Liver (tissue), 9 donors: ENCODE measurements around the gene MAP3K20. TPM values are rescaled to one million over a fixed set of nuclear protein-coding genes. Genes with fewer than 3 reads are reported as not detected.
"Not testable (repeated sequence)": the region's sequence is repeated elsewhere in the genome, so short reads cannot be mapped to it uniquely, and the experiment has no call there.

ENCODE experiments used
- DNase-seq: peaks from one replicate; pipeline ENCODE4 v3.0.0-alpha.2; 2017; ENCODE audit warnings: low spot score
- H3K27ac ChIP-seq, 2 donors: one replicate each; pipeline ENCODE4 v1.7.0; 2013; ENCODE audit warnings: inconsistent platforms in 2 of 2, low read length in 2 of 2, control low read depth in 1 of 2, low read depth in 1 of 2, mild to moderate bottlenecking in 1 of 2
- H3K27me3 ChIP-seq, 4 donors: one replicate each; pipeline versions ENCODE4 v1.6.1 to v1.7.0; 2013; ENCODE audit warnings: low read length in 3 of 4, inconsistent platforms in 1 of 4, mild to moderate bottlenecking in 1 of 4, moderate library complexity in 1 of 4; ENCODE audit not compliant: control insufficient read depth in 4 of 4, insufficient read depth in 4 of 4
- H3K36me3 ChIP-seq, 4 donors: one replicate each; pipeline versions ENCODE4 v1.6.1 to v1.7.0; 2013; ENCODE audit warnings: low read length in 3 of 4, mild to moderate bottlenecking in 3 of 4, low read depth in 1 of 4, moderate library complexity in 1 of 4; ENCODE audit not compliant: control insufficient read depth in 4 of 4, insufficient read depth in 3 of 4
- H3K4me1 ChIP-seq, 4 donors: one replicate each; pipeline versions ENCODE4 v1.6.1 to v1.7.0; 2013; ENCODE audit warnings: low read length in 3 of 4, mild to moderate bottlenecking in 3 of 4, moderate library complexity in 1 of 4; ENCODE audit not compliant: control insufficient read depth in 4 of 4, insufficient read depth in 4 of 4
- H3K4me3 ChIP-seq, 3 donors: one replicate each; pipeline versions ENCODE4 v1.6.1 to v1.7.0; 2013; ENCODE audit warnings: low read length in 3 of 3, control low read depth in 1 of 3, low read depth in 1 of 3, mild to moderate bottlenecking in 1 of 3
- H3K9ac ChIP-seq, 2 donors: one replicate each; pipeline ENCODE4 v1.7.0; 2013; ENCODE audit warnings: low read length in 2 of 2, mild to moderate bottlenecking in 2 of 2, moderate library complexity in 2 of 2, control low read depth in 1 of 2, low read depth in 1 of 2
- H3K9me3 ChIP-seq, 4 donors: one replicate each; pipeline versions ENCODE4 v1.6.1 to v1.7.0; 2013; ENCODE audit warnings: low read length in 3 of 4; ENCODE audit not compliant: control insufficient read depth in 4 of 4
- CTCF ChIP-seq: fragments of 150-350 bp; IDR thresholded peaks from 2 replicates; pipeline ENCODE4 v1.5.1; 2017; ENCODE audit warnings: improper control_type of control experiment, low read depth, low read length; ENCODE audit not compliant: missing input control
- EGR1 ChIP-seq, 2 donors: IDR thresholded peaks; 2 replicates each; pipeline ENCODE4 v1.6.1; 2016 to 2018; ENCODE audit warnings: antibody characterized with exemption in 2 of 2, low read depth in 2 of 2
- FOXA1 ChIP-seq: IDR thresholded peaks from 2 replicates; pipeline ENCODE4 v1.6.1; 2016; ENCODE audit warnings: antibody characterized with exemption
- FOXA2 ChIP-seq: IDR thresholded peaks from 2 replicates; pipeline ENCODE4 v1.6.1; 2016; ENCODE audit warnings: antibody characterized with exemption
- GABPA ChIP-seq, 2 donors: IDR thresholded peaks in 1 of 2; conservative IDR thresholded peaks in 1 of 2; 2 replicates each; pipeline ENCODE4 v1.6.1; 2016; ENCODE audit warnings: antibody characterized with exemption in 2 of 2, mild to moderate bottlenecking in 1 of 2, moderate library complexity in 1 of 2
- HNF4A ChIP-seq, 2 donors: conservative IDR thresholded peaks; 2 replicates each; pipeline ENCODE4 v1.6.1; 2016; ENCODE audit warnings: antibody characterized with exemption in 2 of 2, mild to moderate bottlenecking in 2 of 2
- HNF4G ChIP-seq: IDR thresholded peaks from 2 replicates; pipeline ENCODE4 v1.6.1; 2016; ENCODE audit warnings: antibody characterized with exemption
- JUND ChIP-seq, 2 donors: IDR thresholded peaks; 2 replicates each; pipeline ENCODE4 v1.6.1; 2016; ENCODE audit warnings: antibody characterized with exemption in 2 of 2
- MAX ChIP-seq: IDR thresholded peaks from 2 replicates; pipeline ENCODE4 v1.6.1; 2016; ENCODE audit warnings: antibody characterized with exemption
- NR2F2 ChIP-seq: IDR thresholded peaks from 2 replicates; pipeline ENCODE4 v1.6.1; 2016; ENCODE audit warnings: antibody characterized with exemption
- RAD21 ChIP-seq, 2 donors: IDR thresholded peaks; 2 replicates each; pipeline ENCODE4 v1.6.1; 2016; ENCODE audit warnings: antibody characterized with exemption in 2 of 2, mild to moderate bottlenecking in 2 of 2
- REST ChIP-seq: IDR thresholded peaks from 2 replicates; pipeline ENCODE4 v1.6.1; 2016; ENCODE audit warnings: antibody characterized with exemption, mild to moderate bottlenecking
- RXRA ChIP-seq, 2 donors: IDR thresholded peaks; 2 replicates each; pipeline ENCODE4 v1.6.1; 2017 to 2018; ENCODE audit warnings: antibody characterized with exemption in 2 of 2, mild to moderate bottlenecking in 1 of 2
- SP1 ChIP-seq: IDR thresholded peaks from 2 replicates; pipeline ENCODE4 v1.6.1; 2018; ENCODE audit warnings: antibody characterized with exemption, mild to moderate bottlenecking
- TAF1 ChIP-seq: conservative IDR thresholded peaks from 2 replicates; pipeline ENCODE4 v1.6.1; 2016; ENCODE audit warnings: antibody characterized with exemption, mild to moderate bottlenecking
- YY1 ChIP-seq: IDR thresholded peaks from 2 replicates; pipeline ENCODE4 v1.6.1; 2016; ENCODE audit warnings: antibody characterized with exemption, mild to moderate bottlenecking
- WGBS: extraction: QIAGEN DNeasy Blood & Tissue Kit; methylation state at CpG from one replicate; pipeline ENCODE4 v1.1.7; 2013; 5-methylcytosine and 5-hydroxymethylcytosine counted together
- polyA plus RNA-seq, 2 donors: library from polyadenylated mRNA; stranded (reverse) in 1 of 2; unstranded in 1 of 2; fragments of 200-250 nt in 1 of 2; fragments of >200 nt in 1 of 2; fragmentation: Nextera tagmentation in 1 of 2; extraction: Ambion mirVana in 1 of 2; gene quantifications; one replicate each; pipeline versions ENCODE4 v1.2.1 to v1.2.3, GENCODE V29; 2013 to 2015
- total RNA-seq, 2 donors: library from RNA; depleted of rRNA; stranded (reverse); fragments of >200 nt; gene quantifications; one replicate each; pipeline ENCODE4 v1.2.3, GENCODE V29; 2014
- donor health status: healthy.
- donor health status: healthy.
- donor health status: healthy.
- donor health status: healthy.
- donor health status: healthy.

The MAP3K20 gene
- total and polyA plus RNA-seq, 4 donors, result 9.1 to 22.6 (median 14.9) TPM

- H3K4me3 ChIP-seq, result no peak overlapping the region
- WGBS, result 94% methylated on average over 1 of the region's 1 CpG
- H3K4me1 ChIP-seq, result peaks cover 0 to 2% (median 0%) of the 10 kb centered on the region in 4 donors
- no peaks in the 10 kb centered on the region for H3K27me3 ChIP-seq
- DNase-seq, result no peak
- no peak overlapping the region for H3K27ac ChIP-seq
- peaks cover 0 to 2% (median 0%) of the 10 kb centered on the region in 4 donors for H3K36me3 ChIP-seq
- H3K9me3 ChIP-seq, result no peaks in the 10 kb centered on the region
- TF ChIP-seq MAX (no peak), SP1 (no peak), YY1 (no peak), EGR1 (IDR thresholded peaks at IDR 0.05; ENCODE audit: low read depth in 2 of 2) (no peak), RAD21 (IDR thresholded peaks at IDR 0.05) (no peak), FOXA1 (no peak), REST (no peak), TAF1 (no peak)
- no peak overlapping the region for H3K9ac ChIP-seq
Measured at GRCh38 chr2:173171924-173172643, 96.4 kb downstream of the MAP3K20 start.

- not testable (repeated sequence) for DNase-seq, H3K4me3 ChIP-seq, H3K9me3 ChIP-seq, H3K4me1 ChIP-seq, H3K27ac ChIP-seq, H3K9ac ChIP-seq, H3K27me3 ChIP-seq, H3K36me3 ChIP-seq
- 94% methylated on average over 3 of the region's 3 CpGs for WGBS
Measured at GRCh38 chr2:173174339-173174738, 98.7 kb downstream of the MAP3K20 start.

- Histone ChIP-seq H3K27ac (no peak overlapping the region), H3K9ac (no peak overlapping the region), H3K4me1 (peaks cover 0 to 2% (median 0%) of the 10 kb centered on the region in 4 donors), H3K27me3 (no peaks in the 10 kb centered on the region), H3K9me3 (no peaks in the 10 kb centered on the region), H3K36me3 (peaks cover 0 to 2% (median 0%) of the 10 kb centered on the region in 4 donors), H3K4me3 (no peak overlapping the region)
- 90% methylated on average over 3 of the region's 3 CpGs for WGBS
- TF ChIP-seq CTCF (no peak), FOXA2 (no peak), HNF4A (conservative IDR thresholded peaks at IDR 0.05) (no peak), RXRA (IDR thresholded peaks at IDR 0.05) (no peak), FOXA1 (no peak), REST (no peak), GABPA (IDR thresholded peaks at IDR 0.05 in 1 of 2, conservative IDR thresholded peaks at IDR 0.05 in 1 of 2) (no peak), MAX (no peak), NR2F2 (no peak), RAD21 (IDR thresholded peaks at IDR 0.05) (no peak), HNF4G (no peak), JUND (IDR thresholded peaks at IDR 0.05) (no peak), TAF1 (no peak)
- no peak for DNase-seq
Measured at GRCh38 chr2:173175222-173175621, 99.6 kb downstream of the MAP3K20 start.
